Frontal cortex (tissue), 4 donors: ENCODE results near the gene MIXL1. TPM values are rescaled to one million over a fixed set of nuclear protein-coding genes. Genes with fewer than 3 reads are reported as not detected.
"Not testable (repeated sequence)": the region's sequence is repeated elsewhere in the genome, so short reads cannot be mapped to it uniquely, and the experiment has no call there.

ENCODE experiments used
- DNase-seq, 2 donors: peaks; one replicate each; pipeline ENCODE4 v3.0.0; 2012; ENCODE audit warnings: low spot score in 2 of 2
- FAIRE-seq: peaks from 2 replicates; lab custom pipeline; 2012; peaks lifted over from hg19 to GRCh38; lab: Jason Lieb, UNC
- total RNA-seq: library from RNA; depleted of rRNA; stranded (reverse); fragments of >200 nt; gene quantifications from one replicate; pipeline ENCODE4 v1.2.3, GENCODE V29; 2014
- donor health status: control.
- donor health status: control.
- donor health status: control.

The MIXL1 gene
- total RNA-seq, 1 donor from 2014 or later: not detected

GRCh38 chr1:226272233-226272902 is 48.9 kb downstream of the MIXL1 start:
- not testable (repeated sequence) for FAIRE-seq

GRCh38 chr1:226274138-226274537 is 50.7 kb downstream of the MIXL1 start:
- DNase-seq (no peak), FAIRE-seq (no peak)

More at GRCh38 chr1:226272233-226272902, 48.9 kb downstream of the MIXL1 start:
- not testable (repeated sequence) for DNase-seq

- FAIRE-seq (no peak), DNase-seq (no peak)
These were observed 52.7 kb downstream of the MIXL1 start for GRCh38 chr1:226276077-226276682.

Other genes starting within 250 kb of the MIXL1 start
- 40.4 TPM for gene SDE2, start 224.3 kb upstream of the MIXL1 start, total RNA-seq
- gene H3-3A, start 160.9 kb upstream of the MIXL1 start, total RNA-seq: 377 TPM
- gene ACBD3, start 36.9 kb upstream of the MIXL1 start, total RNA-seq: 49.7 TPM
- gene LIN9, start 85.5 kb downstream of the MIXL1 start, total RNA-seq: 23.2 TPM
- 115 TPM for gene PARP1, start 184.4 kb downstream of the MIXL1 start, total RNA-seq